PFSK-1 (cell line): ENCODE measurements around the gene PGR.

Source experiments
- FOXP2 ChIP-seq: optimal IDR thresholded peaks from 2 replicates; pipeline ENCODE3; 2011; ENCODE audit warnings: borderline replicate concordance, control low read depth, inconsistent platforms; ENCODE audit not compliant: insufficient read depth; ENCODE audit errors: extremely low read length, extremely low read depth
- POLR2AphosphoS5 ChIP-seq: IDR thresholded peaks from 2 replicates; pipeline ENCODE4 v1.6.1; 2012; ENCODE audit warnings: low read depth, mild to moderate bottlenecking, control low read depth, low read length, moderate library complexity
- REST ChIP-seq, 2 experiments: IDR thresholded peaks; 2 replicates each; pipeline versions ENCODE4 v1.6.1 to v1.8.0; 2011 to 2012; ENCODE audit warnings: low read depth in 2 of 2, low read length in 2 of 2, control low read depth in 1 of 2, inconsistent platforms in 1 of 2, mild to moderate bottlenecking in 1 of 2, moderate library complexity in 1 of 2; ENCODE audit not compliant: insufficient read depth in 1 of 2
- SIN3A ChIP-seq: IDR thresholded peaks from 2 replicates; pipeline ENCODE4 v1.6.1; 2012; ENCODE audit warnings: mild to moderate bottlenecking, low read length, moderate library complexity, borderline replicate concordance; ENCODE audit not compliant: insufficient read depth
- TAF1 ChIP-seq: IDR thresholded peaks from 2 replicates; pipeline ENCODE4 v1.6.1; 2012; ENCODE audit warnings: low read length, control low read depth, borderline replicate concordance; ENCODE audit not compliant: insufficient read depth

GRCh38 chr11:101115671-101116160 lies 13.9 kb downstream of the PGR start:
- no peak for TF ChIP-seq TAF1
- no peak for TF ChIP-seq POLR2AphosphoS5
- TF ChIP-seq REST (IDR thresholded peaks at IDR 0.05; ENCODE audit: insufficient read depth in 1 of 2, low read depth in 2 of 2, low read length in 2 of 2) = no peak
- TF ChIP-seq FOXP2 = no peak
- no peak for TF ChIP-seq SIN3A
